Parathyroid adenoma (tissue), 2 donors: Measurements from ENCODE around the gene WDR5.

Source experiments
- H2AFZ ChIP-seq: fragments of 300-600 bp; sonication (generic); one replicate; pipeline ENCODE4 v1.7.0; 2017; ENCODE audit warnings: antibody characterized with exemption, mild to moderate bottlenecking
- H3K27ac ChIP-seq: fragments of 300-600 bp; sonication (generic); one replicate; pipeline ENCODE4 v1.7.0; 2017
- H3K27me3 ChIP-seq: fragments of 300-600 bp; sonication (generic); one replicate; pipeline ENCODE4 v1.7.0; 2017; ENCODE audit warnings: low read length; ENCODE audit not compliant: control insufficient read depth, insufficient read depth
- H3K36me3 ChIP-seq: fragments of 300-600 bp; sonication (generic); one replicate; pipeline ENCODE4 v1.7.0; 2017; ENCODE audit warnings: low read length; ENCODE audit not compliant: control insufficient read depth, insufficient read depth
- H3K4me1 ChIP-seq: fragments of 300-600 bp; sonication (generic); one replicate; pipeline ENCODE4 v1.7.0; 2017; ENCODE audit warnings: control low read depth
- H3K4me2 ChIP-seq: fragments of 300-600 bp; sonication (generic); one replicate; pipeline ENCODE4 v1.7.0; 2017; ENCODE audit warnings: low read length
- H3K4me3 ChIP-seq: fragments of 300-600 bp; sonication (generic); one replicate; pipeline ENCODE4 v1.7.0; 2017; ENCODE audit warnings: low read depth, low read length
- H3K79me2 ChIP-seq: fragments of 300-600 bp; sonication (generic); one replicate; pipeline ENCODE4 v1.7.0; 2017; ENCODE audit warnings: control low read depth
- H3K9ac ChIP-seq: fragments of 300-600 bp; sonication (generic); one replicate; pipeline ENCODE4 v1.7.0; 2017; ENCODE audit warnings: mild to moderate bottlenecking
- H3K9me3 ChIP-seq: fragments of 300-600 bp; sonication (generic); one replicate; pipeline ENCODE4 v1.7.0; 2017; ENCODE audit warnings: low read length; ENCODE audit not compliant: control insufficient read depth
- CTCF ChIP-seq: fragments of 300-600 bp; sonication (generic); IDR thresholded peaks from one replicate; pipeline ENCODE4 v1.7.0; 2017; ENCODE audit warnings: antibody characterized with exemption, mild to moderate bottlenecking
- donor health status: primary hyperparathyroidism.

Gene WDR5

GRCh38 chr9:134182554-134183085, 46.7 kb downstream of the WDR5 start:
- H3K79me2 ChIP-seq = no peaks in the 10 kb centered on the region
- H3K9me3 ChIP-seq = no peaks in the 10 kb centered on the region
- H3K27ac ChIP-seq = no peak overlapping the region
- no peak overlapping the region for H3K9ac ChIP-seq
- no peak overlapping the region for H3K4me2 ChIP-seq
- H3K36me3 ChIP-seq = no peaks in the 10 kb centered on the region
- no peaks in the 10 kb centered on the region for H3K4me1 ChIP-seq
- no peak for TF ChIP-seq CTCF
- H3K27me3 ChIP-seq = no peaks in the 10 kb centered on the region
- H2AFZ ChIP-seq = no peak overlapping the region
- H3K4me3 ChIP-seq = no peak overlapping the region

DNA sequence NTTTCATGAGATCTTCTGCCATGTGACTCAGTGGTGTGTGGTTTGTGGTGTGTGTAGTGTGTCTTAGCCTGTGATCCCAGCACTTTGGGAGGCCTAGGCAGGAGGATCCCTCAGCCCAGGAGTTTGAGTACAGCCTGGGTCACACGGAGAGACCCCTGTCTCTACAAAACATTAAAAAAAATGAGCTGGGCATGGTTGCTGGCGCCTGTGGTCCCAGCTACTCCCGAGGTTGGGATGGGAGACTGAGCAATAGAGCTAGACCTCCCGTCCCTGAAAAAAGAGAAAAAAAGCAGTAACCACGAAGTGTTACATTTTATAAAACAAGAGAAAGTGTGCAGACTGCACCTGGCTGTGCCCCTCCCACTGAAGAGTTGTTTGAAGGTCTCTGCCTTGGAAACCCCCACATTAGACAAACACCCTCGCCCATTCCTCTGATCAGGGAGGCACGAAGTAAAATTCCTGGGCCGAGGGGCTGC, 49.7 kb downstream of the WDR5 start:
- no peaks in the 10 kb centered on the region for H3K4me1 ChIP-seq
- H3K36me3 ChIP-seq = no peaks in the 10 kb centered on the region
- H3K9ac ChIP-seq = no peak overlapping the region
- H3K4me3 ChIP-seq = no peak overlapping the region
- no peak overlapping the region for H3K27ac ChIP-seq
- no peak overlapping the region for H2AFZ ChIP-seq
- no peaks in the 10 kb centered on the region for H3K79me2 ChIP-seq
- H3K9me3 ChIP-seq = no peaks in the 10 kb centered on the region
- no peaks in the 10 kb centered on the region for H3K27me3 ChIP-seq
- no peak for TF ChIP-seq CTCF
- no peak overlapping the region for H3K4me2 ChIP-seq

DNA sequence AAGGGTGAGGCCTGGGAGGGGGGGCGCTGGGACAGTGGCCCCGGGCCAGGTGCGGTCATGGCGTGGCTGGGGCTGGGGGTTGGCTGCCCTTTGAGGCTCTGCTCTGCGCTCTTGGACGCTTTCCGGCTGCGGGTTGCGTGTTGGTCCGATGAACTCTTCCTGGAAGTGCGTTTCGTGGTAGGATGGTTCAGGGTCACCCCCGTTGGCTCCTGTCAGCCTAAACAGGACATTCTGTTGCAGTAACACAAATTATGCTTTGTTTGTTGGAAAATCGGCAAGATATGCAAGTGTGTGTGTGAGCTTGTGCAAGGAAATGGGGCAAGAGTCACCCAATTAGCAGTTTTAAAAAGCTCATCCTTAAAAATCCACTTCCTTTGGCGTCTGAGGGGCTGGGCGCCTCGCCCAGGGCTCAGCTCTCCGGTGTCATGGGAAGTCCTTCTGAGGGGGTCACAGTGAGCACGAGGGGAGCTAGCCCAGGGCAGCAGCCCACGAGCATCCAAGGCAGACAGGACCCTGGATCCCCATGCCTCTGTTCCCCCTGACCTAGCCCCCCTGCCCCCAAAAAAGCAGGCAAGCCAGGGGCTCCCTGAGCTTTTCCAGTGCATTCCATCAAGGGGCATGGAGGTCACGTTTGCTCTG, 50.7 kb downstream of the WDR5 start:
- H3K4me3 ChIP-seq = no peak overlapping the region
- no peak overlapping the region for H3K4me2 ChIP-seq
- H3K79me2 ChIP-seq = no peaks in the 10 kb centered on the region
- no peak overlapping the region for H2AFZ ChIP-seq
- H3K27ac ChIP-seq = no peak overlapping the region
- no peaks in the 10 kb centered on the region for H3K36me3 ChIP-seq
- H3K27me3 ChIP-seq = no peaks in the 10 kb centered on the region
- no peak for TF ChIP-seq CTCF
- H3K4me1 ChIP-seq = no peaks in the 10 kb centered on the region
- H3K9ac ChIP-seq = no peak overlapping the region
- H3K9me3 ChIP-seq = no peaks in the 10 kb centered on the region

DNA sequence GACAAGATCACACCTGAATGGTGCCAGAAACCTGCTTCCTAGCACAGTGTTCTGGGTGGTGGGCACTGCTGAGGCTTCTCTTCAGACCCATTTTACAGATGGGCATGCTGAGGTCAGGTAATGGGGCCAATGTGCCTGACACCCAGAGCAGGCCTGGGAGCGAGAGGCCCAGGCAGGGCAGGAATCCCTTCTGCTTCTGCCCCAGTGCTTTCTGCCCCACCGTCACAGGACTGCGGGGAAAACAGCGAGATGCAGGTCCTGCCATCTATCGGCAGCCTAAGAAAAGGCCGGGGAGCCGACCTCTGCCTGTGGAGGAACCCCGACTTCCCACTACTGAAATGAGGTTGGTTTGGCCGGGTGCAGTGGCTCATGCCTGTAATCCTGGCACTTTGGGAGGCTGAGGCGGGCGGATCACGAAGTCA, 51.2 kb downstream of the WDR5 start:
- Histone ChIP-seq H3K4me3 (no peak overlapping the region), H3K27me3 (no peaks in the 10 kb centered on the region), H2AFZ (no peak overlapping the region), H3K4me2 (no peak overlapping the region), H3K36me3 (no peaks in the 10 kb centered on the region), H3K27ac (no peak overlapping the region), H3K9ac (no peak overlapping the region), H3K4me1 (no peaks in the 10 kb centered on the region), H3K9me3 (no peaks in the 10 kb centered on the region), H3K79me2 (no peaks in the 10 kb centered on the region)
- TF ChIP-seq CTCF = no peak

DNA sequence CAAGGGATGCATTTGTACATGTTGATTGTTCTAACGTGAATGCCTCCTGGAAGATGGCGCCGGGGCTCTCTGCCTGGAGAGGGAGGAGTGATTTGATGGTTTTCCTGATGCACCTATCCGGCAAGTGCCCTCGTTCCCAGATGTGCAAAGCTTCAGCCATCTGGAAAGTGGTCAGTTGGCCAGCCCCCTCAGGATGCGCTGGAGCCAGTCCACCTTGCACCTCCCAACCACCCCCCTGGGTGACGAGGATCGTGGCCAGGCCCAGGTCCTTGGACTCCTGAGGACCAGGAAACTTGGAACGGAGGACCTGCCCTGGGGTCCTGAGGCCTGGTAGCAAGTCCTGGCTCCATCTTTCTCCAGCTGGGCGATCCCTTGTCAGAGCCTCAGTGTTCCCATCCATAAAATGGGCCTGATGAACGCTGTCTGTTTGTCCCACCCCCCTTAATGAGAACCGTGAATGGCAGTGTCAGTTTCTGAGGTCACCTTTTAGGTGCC, 52.1 kb downstream of the WDR5 start:
- Histone ChIP-seq H3K9ac (no peak overlapping the region), H3K27ac (no peak overlapping the region), H3K4me3 (no peak overlapping the region), H3K9me3 (no peaks in the 10 kb centered on the region), H3K4me1 (no peaks in the 10 kb centered on the region), H2AFZ (no peak overlapping the region), H3K4me2 (no peak overlapping the region), H3K27me3 (no peaks in the 10 kb centered on the region), H3K79me2 (no peaks in the 10 kb centered on the region), H3K36me3 (no peaks in the 10 kb centered on the region)
- TF ChIP-seq CTCF = no peak
